Psoas muscle (tissue), 8 donors: ENCODE results near the gene TYW1. TPM values are rescaled to one million over a fixed set of nuclear protein-coding genes. Genes with fewer than 3 reads are reported as not detected.
"Not testable (repeated sequence)": the region's sequence is repeated elsewhere in the genome, so short reads cannot be mapped to it uniquely, and the experiment has no call there.

Experiments used
- ATAC-seq, 4 donors: fragments of 200-7000 bp; cut with Tn5 transposase; one replicate each; pipeline ENCODE4 v1.9.1; 2020; ENCODE audit warnings: moderate library complexity in 3 of 4, mild to moderate bottlenecking in 2 of 4
- DNase-seq, 2 donors: peaks; one replicate each; pipeline ENCODE4 v3.0.0-alpha.2; 2020
- H3K27ac ChIP-seq: fragments of 200-600 bp; one replicate; pipeline ENCODE4 v1.8.0; 2022
- H3K27me3 ChIP-seq, 3 donors: fragments of 200-600 bp in 1 of 3; one replicate each; pipeline versions ENCODE4 v1.6.1 to v1.8.0; 2013 to 2022; ENCODE audit warnings: low read length in 2 of 3, mild to moderate bottlenecking in 2 of 3, moderate library complexity in 1 of 3; ENCODE audit not compliant: insufficient read depth in 3 of 3
- H3K36me3 ChIP-seq, 2 donors: fragments of 200-600 bp in 1 of 2; one replicate each; pipeline versions ENCODE4 v1.6.1 to v1.8.0; 2013 to 2022; ENCODE audit warnings: low read depth in 1 of 2, mild to moderate bottlenecking in 1 of 2, moderate library complexity in 1 of 2; ENCODE audit not compliant: insufficient read depth in 1 of 2
- H3K4me1 ChIP-seq: fragments of 200-600 bp; one replicate; pipeline ENCODE4 v1.8.0; 2022
- H3K4me3 ChIP-seq: fragments of 200-600 bp; one replicate; pipeline ENCODE4 v1.8.0; 2022; ENCODE audit warnings: mild to moderate bottlenecking
- H3K9me3 ChIP-seq: fragments of 200-600 bp; one replicate; pipeline ENCODE4 v1.8.0; 2022
- WGBS, 3 donors: extraction: QIAGEN DNeasy Blood & Tissue Kit; methylation state at CpG; one replicate each; pipeline versions ENCODE4 v1.1.6 to v1.1.7; 2013; 5-methylcytosine and 5-hydroxymethylcytosine counted together
- intact Hi-C, 2 donors: fragments of 100-400 bp; cut with DNase I; formaldehyde crosslinking; loops; one replicate each; pipeline versions ENCODE4 v1.11.0 to v1.14.2; 2022
- polyA plus RNA-seq, 3 donors: library from polyadenylated mRNA; stranded (reverse); fragments of 200-250 nt; gene quantifications; one replicate each; pipeline ENCODE4 v1.2.3, GENCODE V29; 2013
- total RNA-seq, 4 donors: library from RNA; stranded (reverse); fragmentation: NEBNext Ultra II Directional in 2 of 4; extraction: Animal tissue kit (Norgen Biotek cat#: 25700) in 2 of 4; gene quantifications; one replicate each; pipeline versions ENCODE4 v1.2.1 to v1.2.4, GENCODE V29; 2021 to 2023
- TF ChIP-seq, protein P1 (sequence below): fragments of 200-600 bp; IDR thresholded peaks from one replicate; pipeline ENCODE4 v1.8.0; 2022; ENCODE audit warnings: antibody characterized with exemption
- donor health status: healthy with polysubstance abuse.
- donor health status: DM: no; HTN: no; CAD: no; lungs with moderate emphysema.
- donor health status: Bipolar disorder and iron deficiency.
- donor health status: healthy.
- donor health status: DM: yes; HTN: yes; CAD: no.
- donor health status: DM: no; HTN: no; CAD: no.
- donor health status: DM: no; HTN: no; CAD: no.
- donor health status: DM: yes; HTN: yes; CAD: no.

TYW1 gene
- total and polyA plus RNA-seq, 7 donors = 9.3 to 20.1 (median 10.7) TPM

DNA sequence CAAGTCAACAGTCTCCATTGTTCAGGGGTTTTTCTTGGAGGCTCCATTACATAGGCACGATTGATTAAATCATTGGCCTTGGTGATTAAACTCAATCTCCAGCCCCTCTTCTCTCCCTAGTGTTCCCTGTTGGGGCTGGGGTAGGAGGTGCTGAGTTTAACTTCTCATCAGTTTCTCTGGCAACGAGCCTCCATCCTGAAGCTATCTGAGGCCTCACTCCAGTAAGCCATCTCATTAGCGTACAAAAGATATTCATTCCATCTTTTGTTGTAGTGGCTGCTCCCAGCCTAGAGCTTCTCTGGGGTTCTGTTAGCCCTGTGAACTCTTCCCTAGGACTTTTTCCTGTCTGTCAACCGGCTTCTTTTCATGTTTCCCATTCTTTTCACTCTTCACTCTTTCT, 11.6 kb downstream of the TYW1 start:
- Histone ChIP-seq H3K36me3 (peaks cover 2 to 87% of the 10 kb centered on the region in 2 donors), H3K27me3 (no peaks in the 10 kb centered on the region), H3K27ac (no peak overlapping the region), H3K9me3 (no peaks in the 10 kb centered on the region), H3K4me1 (no peaks in the 10 kb centered on the region), H3K4me3 (no peak overlapping the region)
- intact Hi-C loops = no loop called here
- DNase-seq = no peak
- ATAC-seq = no peak
- TF ChIP-seq, protein P1, sequence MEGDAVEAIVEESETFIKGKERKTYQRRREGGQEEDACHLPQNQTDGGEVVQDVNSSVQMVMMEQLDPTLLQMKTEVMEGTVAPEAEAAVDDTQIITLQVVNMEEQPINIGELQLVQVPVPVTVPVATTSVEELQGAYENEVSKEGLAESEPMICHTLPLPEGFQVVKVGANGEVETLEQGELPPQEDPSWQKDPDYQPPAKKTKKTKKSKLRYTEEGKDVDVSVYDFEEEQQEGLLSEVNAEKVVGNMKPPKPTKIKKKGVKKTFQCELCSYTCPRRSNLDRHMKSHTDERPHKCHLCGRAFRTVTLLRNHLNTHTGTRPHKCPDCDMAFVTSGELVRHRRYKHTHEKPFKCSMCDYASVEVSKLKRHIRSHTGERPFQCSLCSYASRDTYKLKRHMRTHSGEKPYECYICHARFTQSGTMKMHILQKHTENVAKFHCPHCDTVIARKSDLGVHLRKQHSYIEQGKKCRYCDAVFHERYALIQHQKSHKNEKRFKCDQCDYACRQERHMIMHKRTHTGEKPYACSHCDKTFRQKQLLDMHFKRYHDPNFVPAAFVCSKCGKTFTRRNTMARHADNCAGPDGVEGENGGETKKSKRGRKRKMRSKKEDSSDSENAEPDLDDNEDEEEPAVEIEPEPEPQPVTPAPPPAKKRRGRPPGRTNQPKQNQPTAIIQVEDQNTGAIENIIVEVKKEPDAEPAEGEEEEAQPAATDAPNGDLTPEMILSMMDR = no peak
- WGBS, 3 donors = 81 to 93% (median 86%) methylated on average over 4 of the region's 4 CpGs

DNA sequence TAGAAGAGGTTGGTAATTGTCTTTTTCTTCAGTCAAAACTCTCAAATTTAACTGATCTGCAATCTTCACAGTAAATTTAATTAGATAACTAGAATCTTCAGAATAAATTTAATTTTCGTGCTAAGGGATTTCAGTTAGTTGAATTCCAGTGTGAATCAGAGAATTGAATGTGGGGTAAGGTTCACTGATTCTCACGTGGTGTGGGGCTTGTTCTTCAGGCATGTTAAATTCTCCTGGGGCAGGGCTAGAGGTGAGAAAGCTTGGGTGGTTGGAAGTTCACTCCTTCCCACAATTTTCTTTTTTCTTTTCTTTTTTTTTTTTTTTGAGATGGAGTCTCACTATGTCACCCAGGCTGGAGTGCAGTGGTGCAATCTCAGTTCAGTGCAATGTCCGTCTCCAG, 13.0 kb downstream of the TYW1 start:
- H3K9me3 ChIP-seq, H3K4me3 ChIP-seq, ATAC-seq, H3K27me3 ChIP-seq, intact Hi-C loops, H3K4me1 ChIP-seq, DNase-seq, H3K27ac ChIP-seq: not testable (repeated sequence)
- peaks cover 2 to 95% of the 10 kb centered on the region in 2 donors for H3K36me3 ChIP-seq
- WGBS, 3 donors = 88 to 91% (median 89%) methylated on average over 3 of the region's 3 CpGs

DNA sequence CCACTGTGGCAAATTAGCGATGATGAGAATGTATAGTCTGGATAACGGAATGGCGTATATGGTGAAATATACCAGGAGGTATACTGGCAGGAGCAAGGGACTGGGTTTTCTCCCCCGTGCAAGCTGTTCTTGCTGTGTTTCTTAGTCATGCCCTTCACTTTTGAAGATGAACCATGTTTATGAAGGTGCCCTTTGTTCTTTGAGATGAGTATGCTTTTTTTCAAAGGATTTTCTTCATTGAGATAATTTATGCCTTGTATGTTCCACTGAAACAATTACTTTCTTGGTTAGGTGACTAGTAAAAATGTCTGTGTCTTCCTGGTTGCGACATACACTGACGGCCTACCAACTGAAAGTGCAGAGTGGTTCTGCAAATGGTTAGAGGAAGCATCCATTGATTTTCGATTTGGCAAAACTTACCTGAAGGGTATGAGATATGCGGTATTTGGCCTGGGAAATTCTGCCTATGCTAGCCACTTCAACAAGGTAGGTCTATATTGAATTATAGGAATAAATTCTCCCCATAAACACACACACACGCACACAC, 17.5 kb downstream of the TYW1 start:
- DNase-seq, H3K9me3 ChIP-seq, H3K27ac ChIP-seq, ATAC-seq, H3K27me3 ChIP-seq, intact Hi-C loops, H3K4me1 ChIP-seq, H3K4me3 ChIP-seq: not testable (repeated sequence)
- WGBS, 3 donors = 89 to 93% (median 92%) methylated on average over 9 of the region's 9 CpGs
- H3K36me3 ChIP-seq = peaks cover 0 to 99% of the 10 kb centered on the region in 2 donors

DNA sequence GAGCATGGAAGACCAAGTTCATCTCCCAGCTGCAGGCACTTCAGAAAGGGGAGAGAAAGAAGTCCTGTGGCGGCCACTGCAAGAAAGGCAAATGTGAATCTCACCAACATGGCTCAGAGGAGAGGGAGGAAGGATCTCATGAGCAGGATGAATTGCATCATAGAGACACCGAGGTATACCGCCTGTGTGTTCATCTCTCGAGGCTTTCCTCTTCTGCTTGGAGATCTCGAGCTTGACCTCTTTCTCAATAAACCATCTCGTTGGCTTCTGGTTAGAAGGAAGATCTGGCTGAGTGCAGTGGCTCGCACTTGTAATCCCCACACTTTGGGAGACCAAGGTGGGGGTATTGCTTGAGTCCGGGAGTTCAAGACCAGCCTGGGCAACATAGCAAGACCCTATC, 21.3 kb downstream of the TYW1 start:
- DNase-seq, H3K27me3 ChIP-seq, intact Hi-C loops, H3K27ac ChIP-seq, H3K9me3 ChIP-seq, ATAC-seq, H3K4me3 ChIP-seq, H3K4me1 ChIP-seq: not testable (repeated sequence)
- WGBS, 3 donors = 90 to 93% (median 92%) methylated on average over 8 of the region's 8 CpGs
- H3K36me3 ChIP-seq = peaks cover 8 to 98% of the 10 kb centered on the region in 2 donors

DNA sequence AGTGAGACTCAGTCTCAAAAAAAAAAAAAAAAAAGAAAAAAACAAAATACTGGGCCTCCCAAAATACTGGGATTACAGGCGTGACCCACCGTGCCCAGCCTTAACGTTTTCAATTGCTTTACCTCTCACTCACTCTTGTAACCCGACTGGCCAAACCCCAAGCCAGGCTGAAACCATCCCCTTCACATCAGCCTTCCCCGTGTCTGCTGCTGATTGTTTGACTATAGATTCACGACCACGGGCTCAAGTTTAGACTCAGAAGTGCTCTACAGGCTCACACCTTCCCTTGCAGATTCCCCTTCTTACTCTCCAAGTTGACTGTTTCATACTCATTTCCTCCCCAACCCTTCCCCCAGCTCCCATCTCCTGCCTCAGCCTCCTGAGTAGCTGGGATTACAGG, 22.3 kb downstream of the TYW1 start:
- Histone ChIP-seq H3K9me3 (no peaks in the 10 kb centered on the region), H3K4me1 (peaks cover 8% of the 10 kb centered on the region), H3K36me3 (peaks cover 8 to 97% of the 10 kb centered on the region in 2 donors), H3K4me3 (no peak overlapping the region), H3K27me3 (no peaks in the 10 kb centered on the region), H3K27ac (no peak overlapping the region)
- TF ChIP-seq, protein P1 = no peak
- DNase-seq = no peak
- 74 to 85% (median 80%) methylated on average over 7 of the region's 7 CpGs for WGBS, 3 donors
- intact Hi-C loops = no loop called here
- no peak for ATAC-seq

DNA sequence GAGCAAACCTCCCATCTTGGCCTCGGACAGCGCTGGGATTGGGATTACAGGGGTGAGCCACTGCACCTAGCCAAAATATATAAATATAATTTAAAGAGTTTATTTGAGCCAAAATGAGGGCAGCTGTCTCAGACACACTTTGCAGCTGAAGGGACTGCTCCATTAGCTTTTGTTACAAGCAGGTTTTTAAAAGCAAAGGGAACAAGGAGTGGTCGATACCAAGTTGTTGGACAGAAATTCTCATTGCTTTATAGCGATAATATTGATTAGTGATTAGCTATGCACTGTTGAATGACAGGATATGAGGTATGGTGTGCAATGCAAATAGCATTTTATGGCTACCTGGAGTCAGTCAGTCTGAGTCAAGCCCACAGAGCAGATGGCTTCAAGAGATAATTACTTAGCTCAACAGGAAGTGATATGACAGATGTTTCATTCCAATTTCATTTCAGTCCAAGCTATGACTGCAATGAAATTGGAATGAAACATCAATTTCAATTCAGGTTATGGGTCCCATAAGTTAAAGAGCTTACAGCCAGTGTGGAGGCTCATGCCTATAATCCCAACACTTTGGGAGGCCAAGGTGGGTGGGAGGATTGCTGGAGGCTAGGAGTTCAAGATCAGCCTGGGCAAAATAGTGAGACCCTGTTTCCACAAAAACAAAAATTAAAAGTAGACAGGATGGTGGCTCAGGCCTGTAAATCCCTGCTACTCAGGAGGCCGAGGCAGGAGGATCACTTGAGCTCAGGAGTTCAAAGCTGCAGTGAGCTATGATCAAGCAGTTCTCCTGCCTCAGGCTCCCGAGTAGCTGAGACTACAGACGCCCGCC, 23.1 kb downstream of the TYW1 start:
- DNase-seq = no peak
- ATAC-seq = no peak
- TF ChIP-seq, protein P1 = no peak
- Histone ChIP-seq H3K4me3 (no peak overlapping the region), H3K27me3 (no peaks in the 10 kb centered on the region), H3K36me3 (peaks cover 8 to 93% of the 10 kb centered on the region in 2 donors), H3K4me1 (peaks cover 8% of the 10 kb centered on the region), H3K27ac (no peak overlapping the region), H3K9me3 (no peaks in the 10 kb centered on the region)
- intact Hi-C loops = no loop called here
- WGBS, 3 donors = 85 to 87% (median 86%) methylated on average over 8 of the region's 8 CpGs
